GM12878 (cell line): ENCODE data around the gene TRERF1. TPM values are rescaled to one million over a fixed set of nuclear protein-coding genes. Genes with fewer than 3 reads are reported as not detected.
A peak's percentile ranks its signal among the peaks of the same experiment; 100 is the strongest.

ENCODE experiments used
- ASH2L ChIP-seq: fragments of 300-600, 200-600 bp; sonication (generic); IDR thresholded peaks from 2 replicates; pipeline ENCODE4 v1.6.1; 2017; ENCODE audit warnings: low read depth, mild to moderate bottlenecking, borderline replicate concordance
- BACH1 ChIP-seq: fragments of 450-650 bp; IDR thresholded peaks from 2 replicates; pipeline ENCODE4 v1.6.1; 2017; ENCODE audit warnings: mild to moderate bottlenecking, borderline replicate concordance
- ESRRA ChIP-seq: IDR thresholded peaks from 2 replicates; pipeline ENCODE4 v1.6.1; 2012; ENCODE audit warnings: mild to moderate bottlenecking, low read length, improper control_type of control experiment
- ETV6 ChIP-seq, 2 experiments: fragments of 450-650 bp in 1 of 2; IDR thresholded peaks in 1 of 2; conservative IDR thresholded peaks in 1 of 2; 2 replicates each; pipeline ENCODE4 v1.6.1; 2014; ENCODE audit warnings: antibody characterized with exemption in 1 of 2, borderline replicate concordance in 1 of 2, low read depth in 1 of 2, mild to moderate bottlenecking in 1 of 2, moderate library complexity in 1 of 2
- IKZF1 ChIP-seq: fragments of 450-650 bp; conservative IDR thresholded peaks from 2 replicates; pipeline ENCODE4 v1.6.1; 2017; ENCODE audit warnings: antibody characterized with exemption, mild to moderate bottlenecking
- MEF2A ChIP-seq: IDR thresholded peaks from 2 replicates; pipeline ENCODE4 v1.6.1; 2011; ENCODE audit warnings: low read depth, mild to moderate bottlenecking, low read length, moderate library complexity; ENCODE audit not compliant: insufficient read depth
- MEF2B ChIP-seq: fragments of 450-650 bp; IDR thresholded peaks from 2 replicates; pipeline ENCODE4 v1.6.1; 2018; ENCODE audit warnings: mild to moderate bottlenecking, moderate library complexity; ENCODE audit not compliant: partially characterized antibody, poor library complexity, severe bottlenecking
- NFIC ChIP-seq: IDR thresholded peaks from 2 replicates; pipeline ENCODE4 v1.6.1; 2012; ENCODE audit warnings: low read depth, mild to moderate bottlenecking, inconsistent platforms, low read length, moderate library complexity
- NFYB ChIP-seq: IDR thresholded peaks from 2 replicates; pipeline ENCODE4 v1.6.1; 2011; ENCODE audit warnings: low read depth, mild to moderate bottlenecking, low read length, improper control_type of control experiment, moderate library complexity; ENCODE audit not compliant: insufficient read depth
- NKRF ChIP-seq: fragments of 450-650 bp; conservative IDR thresholded peaks from 2 replicates; pipeline ENCODE4 v1.6.1; 2017; ENCODE audit warnings: mild to moderate bottlenecking, moderate library complexity
- NR2F1 ChIP-seq: fragments of 450-650 bp; conservative IDR thresholded peaks from 2 replicates; pipeline ENCODE4 v1.6.1; 2017; ENCODE audit warnings: mild to moderate bottlenecking
- PAX5 ChIP-seq: IDR thresholded peaks from 2 replicates; pipeline ENCODE4 v1.6.1; 2011; ENCODE audit warnings: low read depth, low read length, borderline replicate concordance
- PBX3 ChIP-seq: IDR thresholded peaks from 2 replicates; pipeline ENCODE4 v1.6.1; 2011; ENCODE audit warnings: mild to moderate bottlenecking, low read depth, low read length, moderate library complexity; ENCODE audit not compliant: insufficient replicate concordance
- POU2F2 ChIP-seq: IDR thresholded peaks from 3 replicates; pipeline ENCODE4 v1.6.1; 2011; ENCODE audit warnings: low read depth, mild to moderate bottlenecking, low read length, borderline replicate concordance
- SKIL ChIP-seq: fragments of 450-650 bp; IDR thresholded peaks from 2 replicates; pipeline ENCODE4 v1.6.1; 2017; ENCODE audit warnings: mild to moderate bottlenecking, low read depth, inconsistent platforms; ENCODE audit not compliant: poor library complexity, severe bottlenecking
- SMAD1 ChIP-seq: fragments of 450-650 bp; IDR thresholded peaks from 2 replicates; pipeline ENCODE4 v1.6.1; 2018; ENCODE audit warnings: mild to moderate bottlenecking, low read depth; ENCODE audit not compliant: partially characterized antibody
- SUPT20H ChIP-seq: IDR thresholded peaks from 2 replicates; pipeline ENCODE4 v1.6.1; 2011; ENCODE audit warnings: low read depth, mild to moderate bottlenecking, low read length, moderate library complexity, borderline replicate concordance; ENCODE audit not compliant: control insufficient read depth
- ZNF384 ChIP-seq: IDR thresholded peaks from 2 replicates; pipeline ENCODE4 v1.6.1; 2012; ENCODE audit warnings: low read depth, mild to moderate bottlenecking, low read length, improper control_type of control experiment, borderline replicate concordance
- ZNF687 ChIP-seq: fragments of 450-650 bp; IDR thresholded peaks from 2 replicates; pipeline ENCODE4 v1.6.1; 2017; ENCODE audit warnings: mild to moderate bottlenecking, moderate library complexity
- polyA plus RNA-seq, 11 experiments: library from polyadenylated mRNA; depleted of rRNA in 4 of 11; unstranded in 6 of 11; stranded (reverse) in 5 of 11; fragments of >200 nt; fragmentation: Nextera tagmentation in 4 of 11; fragmentation: Illumina TruSeq in 1 of 11; extraction: Ambion mirVana in 4 of 11; extraction: Trizol in 1 of 11; gene quantifications; 1 replicate in 1 of 11; 2 replicates in 10 of 11; pipeline versions ENCODE4 v1.2.1 to v1.2.3, GENCODE V29; 2011 to 2016; ENCODE audit warnings: inconsistent platforms in 2 of 11, missing spikeins in 2 of 11, low read depth in 1 of 11
- total RNA-seq, 4 experiments: library from RNA; depleted of rRNA in 3 of 4; stranded (reverse); fragments of >200 nt in 3 of 4; fragmentation: Illumina TruSeq in 1 of 4; extraction: Trizol in 1 of 4; gene quantifications; 2 replicates each; pipeline versions ENCODE4 v1.2.1 to v1.2.3, GENCODE V29; 2013 to 2021

TRERF1 gene
- total and polyA plus RNA-seq, 10 of the 15 experiments (the other 5 are each of a cell fraction or from before 2014, with no cell fraction given) = 2.2 to 19.4 (median 7.2) TPM

- TF ChIP-seq ETV6 (conservative IDR thresholded peaks at IDR 0.05 in 1 of 2, IDR thresholded peaks at IDR 0.05 in 1 of 2; ENCODE audit: borderline replicate concordance in 1 of 2, low read depth in 1 of 2) (no peak; a peak in 1 of 4 replicates), MEF2B (no peak), BACH1 (peak; percentile 26; the same call in 1 of the 2 replicates), NFYB (no peak), ZNF384 (peak; percentile 75; the same call in 1 of the 2 replicates), SUPT20H (no peak), ESRRA (no peak), SKIL (no peak), MEF2A (no peak), PAX5 (no peak), IKZF1 (peak; percentile 46), SMAD1 (no peak), NR2F1 (no peak), POU2F2 (peak; percentile 84), NFIC (peak; percentile 62), PBX3 (no peak), ASH2L (0 out of 2 replicates have a peak, but pooled peaks have one; percentile 65), NKRF (no peak), ZNF687 (peak; percentile 11; the same call in 1 of the 2 replicates)
These were observed 61.3 kb downstream of the TRERF1 start (continued) for GRCh38 chr6:42390228-42390934.
